ENCODE results near the gene PADI6. TPM values are rescaled to one million over a fixed set of nuclear protein-coding genes. Genes with fewer than 3 reads are reported as not detected.

The PADI6 gene
- total and polyA plus RNA-seq, 9 of the 15 experiments (the other 6 are each of a cell fraction or from before 2014, with no cell fraction given) = not detected

GRCh38 chr1:17433261-17433660 is 61.3 kb downstream of the PADI6 start:
- CTCF ChIA-PET (ENCODE audit: low intra/inter-chr PET ratio) = no interaction called here
- intact Hi-C loops (cut with micrococcal nuclease) = no loop called here
- TF ChIP-seq ZNF134 (CRISPR knock-in tag; conservative IDR thresholded peaks at IDR 0.05) (no peak), POLR2G (IDR thresholded peaks at IDR 0.05; ENCODE audit: low read depth, low read length) (peak; percentile 56; the same call in 1 of the 2 replicates), UBTF (IDR thresholded peaks at IDR 0.05; ENCODE audit: borderline replicate concordance in 1 of 2, low read depth in 2 of 2, low read length in 2 of 2) (no peak), PCBP1 (IDR thresholded peaks at IDR 0.05; ENCODE audit: low read depth, low read length, poor library complexity, severe bottlenecking) (no peak), PHB2 (IDR thresholded peaks at IDR 0.05; ENCODE audit: low read depth) (no peak)

More at GRCh38 chr1:17433261-17433660, 61.3 kb downstream of the PADI6 start:
- no peak overlapping the region for H3K27ac ChIP-seq (ENCODE audit: extremely low read depth, low read depth, low read length)
- no peak overlapping the region for H2AFZ ChIP-seq (ENCODE audit: low read depth, low read length)
- H3K4me1 ChIP-seq (replicated peaks in 1 of 2; ENCODE audit: control insufficient read depth in 2 of 2, insufficient read depth in 2 of 2, low read length in 2 of 2) = peaks cover 12 to 41% of the 10 kb centered on the region in 2 experiments; a peak in 4 of 5 replicates
- POLR2A ChIA-PET = interaction anchor here (0.6 to 1.7 kb wide), 3 partner anchors 8 to 28 kb away, joined by 3 to 9 read pairs (median 3); no protein-coding TSS in a partner anchor
- peaks cover 87% of the 10 kb centered on the region for H3K36me3 ChIP-seq (ENCODE audit: control insufficient read depth, insufficient read depth, low read length)
- FAIRE-seq (no peak), ATAC-seq (no peak), DNase-seq (ENCODE audit: extremely low read depth in 1 of 4, low spot score in 3 of 4) (no peak)
- no peaks in the 10 kb centered on the region for H3K9me3 ChIP-seq (replicated peaks; ENCODE audit: control insufficient read depth, insufficient read depth, low read depth, low read length)
- H3K9ac ChIP-seq (ENCODE audit: insufficient read depth in 1 of 2, low read depth in 2 of 2, low read length in 2 of 2) = no peak overlapping the region
- BruUV-seq (replicated peaks) = no TSS peak
- H3K4me2 ChIP-seq (ENCODE audit: insufficient read depth, low read length) = no peak overlapping the region
- H3K79me2 ChIP-seq (ENCODE audit: control insufficient read depth, insufficient read depth, low read length) = peaks cover 93% of the 10 kb centered on the region
- no peaks in the 10 kb centered on the region for H3K27me3 ChIP-seq (ENCODE audit: control insufficient read depth in 2 of 2, insufficient read depth in 2 of 2, low read length in 2 of 2)
- H3K4me3 ChIP-seq = no peak overlapping the region
- H3K9me1 ChIP-seq (ENCODE audit: control insufficient read depth, insufficient read depth, low read length) = peaks cover 5% of the 10 kb centered on the region
- H4K20me1 ChIP-seq (replicated peaks; ENCODE audit: control insufficient read depth, insufficient read depth, low read length) = peaks cover 49% of the 10 kb centered on the region
- WGBS (ENCODE audit: insufficient coverage, low coverage, missing lambda C conversion rate) = 93% methylated on average over 13 of the region's 13 CpGs
- in situ Hi-C loops (cut with MboI) = no loop called here
